DLD1 (cell line): ENCODE results near the gene FUT6.

Source experiments
- in situ Hi-C: cut with HindIII; loops from 2 replicates; pipeline ENCODE4 v1.10.0; 2017; ENCODE audit warnings: low sequenced_read_pairs

Gene FUT6

GRCh38 chr19:5806905-5807304, 32.6 kb downstream of the FUT6 start:
- in situ Hi-C loops = no loop called here

GRCh38 chr19:5806133-5806489, 33.4 kb downstream of the FUT6 start:
- in situ Hi-C loops = no loop called here

GRCh38 chr19:5805462-5806132, 33.9 kb downstream of the FUT6 start:
- in situ Hi-C loops = no loop called here

- in situ Hi-C loops = no loop called here
These were observed 34.7 kb downstream of the FUT6 start, which contains the start of gene NRTN for GRCh38 chr19:5804516-5805461. Gene NRTN (plus strand): TSS chr19:5805067. CDS start chr19:5824166, 19,099 bp downstream.

- in situ Hi-C loops = no loop called here
These were observed 35.6 kb downstream of the FUT6 start for GRCh38 chr19:5803752-5804515.

GRCh38 chr19:5803441-5803751, 36.1 kb downstream of the FUT6 start:
- in situ Hi-C loops = no loop called here

GRCh38 chr19:5801796-5802619, 37.5 kb downstream of the FUT6 start:
- in situ Hi-C loops = no loop called here

- in situ Hi-C loops = no loop called here
These were observed 38.9 kb downstream of the FUT6 start for GRCh38 chr19:5800361-5801270.

- in situ Hi-C loops = no loop called here
These were observed 40.0 kb downstream of the FUT6 start for GRCh38 chr19:5799247-5800241.

- in situ Hi-C loops = no loop called here
These were observed 41.3 kb downstream of the FUT6 start for GRCh38 chr19:5798244-5798643.

GRCh38 chr19:5795382-5795919, 44.1 kb downstream of the FUT6 start:
- in situ Hi-C loops = no loop called here

GRCh38 chr19:5793188-5793587, 46.3 kb downstream of the FUT6 start:
- in situ Hi-C loops = no loop called here

GRCh38 chr19:5792224-5792623, 47.3 kb downstream of the FUT6 start:
- in situ Hi-C loops = no loop called here

- in situ Hi-C loops = no loop called here
These were observed 48.7 kb downstream of the FUT6 start, which contains the start of gene DUS3L for GRCh38 chr19:5790559-5791520. Gene DUS3L (minus strand): TSS chr19:5791163. CDS start chr19:5791141, 22 bp downstream.

GRCh38 chr19:5789886-5790558, 49.5 kb downstream of the FUT6 start:
- in situ Hi-C loops = no loop called here

- in situ Hi-C loops = no loop called here
These were observed 50.1 kb downstream of the FUT6 start for GRCh38 chr19:5789351-5789761.
